Measurements from ENCODE around the gene CADPS2. TPM values are rescaled to one million over a fixed set of nuclear protein-coding genes. Genes with fewer than 3 reads are reported as not detected.
A peak's percentile ranks its signal among the peaks of the same experiment; 100 is the strongest.

The CADPS2 gene
- total RNA-seq, 2 donors from 2014 or later = 31.9 to 63.9 TPM

DNA sequence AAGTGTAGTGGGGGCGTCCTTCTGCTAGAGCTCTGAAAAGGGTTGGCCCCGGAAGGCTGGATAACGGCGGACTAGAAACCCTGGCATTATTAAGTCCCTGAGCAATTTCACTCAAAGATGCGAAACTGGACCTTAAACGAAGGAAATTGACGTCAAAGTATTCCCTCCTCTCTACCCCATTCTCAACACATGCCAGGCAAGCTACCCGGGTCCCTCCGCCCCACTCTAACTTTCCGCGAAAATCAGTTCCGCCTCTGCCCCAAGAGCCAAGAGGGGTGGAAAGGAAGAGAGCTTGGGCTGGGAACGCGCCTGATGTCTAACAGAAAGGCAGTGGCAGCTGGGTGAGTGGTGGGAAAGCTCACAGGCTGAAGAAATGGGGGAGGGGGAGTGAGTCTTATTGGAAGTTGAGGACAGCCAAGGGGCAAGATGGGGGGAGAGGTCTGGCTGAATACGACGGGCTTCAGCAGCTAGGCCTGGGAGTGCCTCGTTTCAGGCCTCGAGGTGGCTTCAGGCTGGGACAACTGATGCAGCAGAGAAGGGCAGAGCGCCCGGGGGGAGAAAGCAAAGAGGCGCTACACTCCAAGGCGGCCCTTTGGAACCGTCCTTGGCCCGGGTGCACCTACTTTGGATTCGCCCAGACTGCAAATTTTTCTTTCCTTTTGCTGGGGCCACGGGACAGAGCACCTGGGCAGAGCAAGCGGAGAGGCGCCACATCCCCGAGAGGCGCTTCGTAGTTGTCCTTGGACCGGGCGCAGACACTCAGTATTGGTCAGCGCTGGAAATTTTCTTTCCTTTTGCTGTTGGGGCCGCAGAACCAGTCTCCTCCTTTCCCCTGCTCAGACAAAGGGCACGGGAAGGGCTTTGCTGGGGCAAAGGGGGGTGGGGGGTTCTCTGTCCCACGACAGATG is 579.7 kb downstream of the CADPS2 start:
- H3K27ac ChIP-seq = no peak overlapping the region
- TF ChIP-seq, protein P1, sequence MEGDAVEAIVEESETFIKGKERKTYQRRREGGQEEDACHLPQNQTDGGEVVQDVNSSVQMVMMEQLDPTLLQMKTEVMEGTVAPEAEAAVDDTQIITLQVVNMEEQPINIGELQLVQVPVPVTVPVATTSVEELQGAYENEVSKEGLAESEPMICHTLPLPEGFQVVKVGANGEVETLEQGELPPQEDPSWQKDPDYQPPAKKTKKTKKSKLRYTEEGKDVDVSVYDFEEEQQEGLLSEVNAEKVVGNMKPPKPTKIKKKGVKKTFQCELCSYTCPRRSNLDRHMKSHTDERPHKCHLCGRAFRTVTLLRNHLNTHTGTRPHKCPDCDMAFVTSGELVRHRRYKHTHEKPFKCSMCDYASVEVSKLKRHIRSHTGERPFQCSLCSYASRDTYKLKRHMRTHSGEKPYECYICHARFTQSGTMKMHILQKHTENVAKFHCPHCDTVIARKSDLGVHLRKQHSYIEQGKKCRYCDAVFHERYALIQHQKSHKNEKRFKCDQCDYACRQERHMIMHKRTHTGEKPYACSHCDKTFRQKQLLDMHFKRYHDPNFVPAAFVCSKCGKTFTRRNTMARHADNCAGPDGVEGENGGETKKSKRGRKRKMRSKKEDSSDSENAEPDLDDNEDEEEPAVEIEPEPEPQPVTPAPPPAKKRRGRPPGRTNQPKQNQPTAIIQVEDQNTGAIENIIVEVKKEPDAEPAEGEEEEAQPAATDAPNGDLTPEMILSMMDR (IDR thresholded peaks at IDR 0.05) = no peak
- no peak for TF ChIP-seq POLR2A (IDR thresholded peaks at IDR 0.05)
- WGBS, 2 donors = 9 to 15% methylated on average over 32 to 37 of the region's 37 CpGs
- no peak for DNase-seq
- no peak for ATAC-seq
- peaks cover 0 to 78% of the 10 kb centered on the region in 2 donors for H3K27me3 ChIP-seq
- peaks cover 48% of the 10 kb centered on the region for H3K4me1 ChIP-seq
- H3K4me3 ChIP-seq = no peak overlapping the region
- H3K9me3 ChIP-seq = peaks cover 0 to 5% (median 0%) of the 10 kb centered on the region in 3 donors
- intact Hi-C loops (cut with DNase I) = no loop called here
- no peaks in the 10 kb centered on the region for H3K36me3 ChIP-seq (replicated peaks in 1 of 2; ENCODE audit: insufficient read depth in 1 of 2, low read depth in 2 of 2)

DNA sequence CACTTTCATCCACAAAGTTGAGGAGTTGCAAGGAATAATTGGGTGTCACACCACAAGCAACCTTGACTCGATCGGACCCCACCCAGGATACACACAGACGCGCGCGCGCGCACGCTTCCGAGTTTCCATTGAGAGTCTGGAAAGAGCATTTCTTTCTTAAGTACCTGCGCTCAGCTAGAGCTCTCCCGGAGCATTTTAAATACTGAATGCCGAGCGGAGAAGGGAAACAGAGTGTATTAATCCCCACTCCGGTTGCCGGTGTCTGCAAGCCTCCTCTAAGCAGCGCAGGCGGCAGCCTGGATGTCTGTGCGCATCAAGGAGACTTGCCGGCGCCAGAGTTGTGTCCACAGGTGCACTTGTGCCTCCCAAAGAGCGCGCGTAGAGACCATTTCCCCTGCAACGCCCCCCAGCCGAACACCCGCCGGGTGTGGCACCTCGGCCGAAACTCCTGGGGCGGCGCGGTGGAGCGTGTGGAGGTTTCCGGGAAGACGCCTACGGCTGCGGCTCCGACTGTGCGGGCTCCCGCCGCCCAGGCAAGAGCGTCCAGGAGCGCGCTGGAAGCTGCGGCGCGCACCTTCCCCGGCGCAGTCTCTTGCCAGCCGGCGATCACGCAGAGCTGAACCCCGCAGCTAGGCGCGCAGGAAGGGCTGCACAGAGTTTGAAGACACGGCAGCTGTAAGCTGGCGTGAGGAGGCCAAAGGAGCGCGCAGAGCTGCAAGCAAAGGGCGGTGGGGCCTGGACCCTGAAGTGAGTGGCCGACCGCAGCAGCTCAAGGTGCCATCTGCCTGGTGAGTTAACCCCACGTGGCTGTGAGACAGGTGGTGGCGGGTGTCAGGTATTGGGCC is 580.6 kb downstream of the CADPS2 start:
- intact Hi-C loops (cut with DNase I) = no loop called here
- Histone ChIP-seq H3K9me3 (peaks cover 0 to 5% (median 0%) of the 10 kb centered on the region in 3 donors), H3K4me1 (peaks cover 41% of the 10 kb centered on the region), H3K36me3 (replicated peaks in 1 of 2; ENCODE audit: insufficient read depth in 1 of 2, low read depth in 2 of 2) (no peaks in the 10 kb centered on the region), H3K4me3 (no peak overlapping the region), H3K27me3 (peaks cover 0 to 78% of the 10 kb centered on the region in 2 donors), H3K27ac (no peak overlapping the region)
- TF ChIP-seq, protein P1 (IDR thresholded peaks at IDR 0.05) = no peak
- WGBS, 2 donors = 5 to 11% methylated on average over 26 to 65 of the region's 65 CpGs
- ATAC-seq (peak; percentile 23), DNase-seq (peak in 2 of 4 donors; percentile 17 to 20)

DNA sequence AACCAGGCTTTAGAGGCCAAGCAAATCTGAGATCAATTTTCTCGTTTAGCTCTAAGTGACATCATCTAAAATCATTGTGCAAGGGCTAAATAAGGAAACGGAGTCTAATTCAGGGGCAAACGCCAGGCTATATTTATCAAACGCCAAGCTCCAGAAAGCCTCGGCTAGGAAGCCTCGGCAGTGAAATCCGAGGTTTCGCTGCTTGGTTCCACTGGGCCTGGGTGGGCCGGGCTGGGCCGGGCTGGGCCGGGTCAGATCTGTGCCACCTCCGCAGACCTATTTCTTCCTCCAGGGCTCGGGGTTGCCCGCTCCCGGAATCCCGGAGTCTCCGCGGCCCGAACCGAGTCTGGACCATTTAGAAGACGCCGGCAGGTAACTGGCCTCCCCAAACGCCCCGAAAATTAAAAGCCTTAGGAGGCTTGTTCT is 581.3 kb downstream of the CADPS2 start:
- ATAC-seq (peak; percentile 54), DNase-seq (peak in 1 of 4 donors; percentile 10)
- H3K36me3 ChIP-seq (replicated peaks in 1 of 2; ENCODE audit: insufficient read depth in 1 of 2, low read depth in 2 of 2) = no peaks in the 10 kb centered on the region
- H3K4me1 ChIP-seq = peaks cover 43% of the 10 kb centered on the region
- H3K27me3 ChIP-seq = peaks cover 0 to 78% of the 10 kb centered on the region in 2 donors
- peaks cover 0 to 5% (median 0%) of the 10 kb centered on the region in 3 donors for H3K9me3 ChIP-seq
- H3K27ac ChIP-seq = no peak overlapping the region
- 0 to 1% methylated on average over 2 to 24 of the region's 24 CpGs for WGBS, 2 donors
- intact Hi-C loops (cut with DNase I) = no loop called here
- no peak for TF ChIP-seq POLR2A (IDR thresholded peaks at IDR 0.05)
- TF ChIP-seq, protein P1 (IDR thresholded peaks at IDR 0.05) = no peak
- no peak overlapping the region for H3K4me3 ChIP-seq

DNA sequence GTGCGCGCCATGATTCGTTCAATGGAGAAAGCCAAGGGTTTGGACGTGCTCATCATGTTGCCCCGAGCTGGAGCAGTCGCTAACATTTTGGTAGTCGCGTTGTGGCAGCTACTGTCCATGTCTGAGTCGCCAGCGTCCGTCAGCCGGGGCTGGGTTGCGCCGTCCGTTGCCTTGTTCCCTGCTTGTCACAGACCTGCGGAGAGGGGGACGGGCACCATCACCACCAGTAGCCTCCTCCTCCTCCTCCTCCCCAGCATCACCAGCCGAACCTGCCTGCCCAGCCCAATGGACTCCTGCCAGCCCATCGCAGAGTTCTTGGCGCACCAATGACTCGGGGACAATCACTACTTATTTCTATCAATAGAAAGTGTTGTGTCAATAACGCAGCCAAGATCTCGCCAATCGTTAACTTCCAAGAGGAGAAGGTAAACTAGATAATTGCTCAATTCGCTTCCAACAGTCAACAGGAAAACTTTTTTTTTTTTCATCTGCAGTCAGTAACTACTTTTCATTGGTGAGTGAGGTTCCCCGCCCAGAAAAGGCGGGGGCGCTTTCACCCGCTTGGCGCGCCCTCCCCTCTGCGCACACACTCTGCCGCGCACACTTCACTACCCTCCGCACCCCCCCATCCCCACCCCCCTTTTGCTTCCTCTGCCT is 581.8 kb downstream of the CADPS2 start, which contains the start of gene FEZF1:
TSS of gene FEZF1 (minus strand) at position 432 of the 657 bp plus-strand sequence. CDS start at position 119, 313 bp downstream.
- peaks cover 0 to 80% of the 10 kb centered on the region in 2 donors for H3K27me3 ChIP-seq
- peak; percentile 45 for ATAC-seq

More for the DNA sequence above, 581.8 kb downstream of the CADPS2 start, which contains the start of gene FEZF1:
- no peak within 1 kb of the TSS for H3K4me3 ChIP-seq
- no peaks in the 10 kb centered on the region for H3K36me3 ChIP-seq (replicated peaks in 1 of 2; ENCODE audit: insufficient read depth in 1 of 2, low read depth in 2 of 2)
- TF ChIP-seq POLR2A (IDR thresholded peaks at IDR 0.05) = no peak
- TF ChIP-seq, protein P1 (IDR thresholded peaks at IDR 0.05) = no peak
- H3K27ac ChIP-seq = no peak within 1 kb of the TSS
- WGBS, 2 donors = 3 to 8% methylated on average over 30 to 35 of the region's 35 CpGs
- DNase-seq = peak; percentile 34 to 42 (median 34)
- intact Hi-C loops (cut with DNase I) = no loop called here
- H3K9me3 ChIP-seq = peaks cover 0 to 5% (median 0%) of the 10 kb centered on the region in 3 donors
- peaks cover 49% of the 10 kb centered on the region for H3K4me1 ChIP-seq

All from body of pancreas (tissue), 4 donors.